GM12878 (cell line): ENCODE results near the gene SURF6.

Source experiments
- CTCF ChIP-seq, 3 experiments: IDR thresholded peaks in 2 of 3; conservative IDR thresholded peaks in 1 of 3; 2 replicates each; pipeline ENCODE4 v1.5.1; 2011; ENCODE audit warnings: low read depth in 3 of 3, low read length in 3 of 3, mild to moderate bottlenecking in 3 of 3, control low read depth in 2 of 3, moderate library complexity in 2 of 3, inconsistent platforms in 1 of 3, mixed read lengths in 1 of 3; ENCODE audit not compliant: control insufficient read depth in 2 of 3, insufficient read depth in 1 of 3; ENCODE audit errors: extremely low read depth in 1 of 3
- ESRRA ChIP-seq: IDR thresholded peaks from 2 replicates; pipeline ENCODE4 v1.6.1; 2012; ENCODE audit warnings: mild to moderate bottlenecking, low read length, improper control_type of control experiment
- GATAD2B ChIP-seq: fragments of 450-650 bp; conservative IDR thresholded peaks from 2 replicates; pipeline ENCODE4 v1.6.1; 2017; ENCODE audit warnings: low read depth, mild to moderate bottlenecking, moderate library complexity
- KDM1A ChIP-seq: fragments of 200-600 bp; sonication (generic); IDR thresholded peaks from 2 replicates; pipeline ENCODE4 v1.6.1; 2016; ENCODE audit warnings: borderline replicate concordance
- MXI1 ChIP-seq: fragments of 150-350 bp; IDR thresholded peaks from 2 replicates; pipeline ENCODE4 v1.6.1; 2011; ENCODE audit warnings: low read depth, mild to moderate bottlenecking, inconsistent platforms, low read length, improper control_type of control experiment
- PBX3 ChIP-seq: IDR thresholded peaks from 2 replicates; pipeline ENCODE4 v1.6.1; 2011; ENCODE audit warnings: mild to moderate bottlenecking, low read depth, low read length, moderate library complexity; ENCODE audit not compliant: insufficient replicate concordance
- POLR2AphosphoS5 ChIP-seq: IDR thresholded peaks from 2 replicates; pipeline ENCODE4 v1.6.1; 2011; ENCODE audit warnings: mild to moderate bottlenecking, low read length, inconsistent platforms
- RAD21 ChIP-seq: IDR thresholded peaks from 2 replicates; pipeline ENCODE4 v1.6.1; 2011; ENCODE audit warnings: mild to moderate bottlenecking, low read depth, low read length, moderate library complexity; ENCODE audit not compliant: insufficient read depth
- TAF1 ChIP-seq: IDR thresholded peaks from 2 replicates; pipeline ENCODE4 v1.6.1; 2011; ENCODE audit warnings: mild to moderate bottlenecking, low read depth, low read length, borderline replicate concordance

- TF ChIP-seq GATAD2B (peak; percentile 39), ESRRA (no peak), CTCF (IDR thresholded peaks at IDR 0.05 in 2 of 3, conservative IDR thresholded peaks at IDR 0.05 in 1 of 3; ENCODE audit: control insufficient read depth in 2 of 3, extremely low read depth in 1 of 3, insufficient read depth in 1 of 3, low read depth in 3 of 3, low read length in 3 of 3) (no peak), POLR2AphosphoS5 (peak; percentile 100), RAD21 (no peak), PBX3 (peak; percentile 40), KDM1A (no peak), MXI1 (peak; percentile 80; the same call in 1 of the 2 replicates), TAF1 (peak; percentile 100)
These were observed 12.2 kb upstream of the SURF6 start, which contains the start of the genes MED22 and RPL7A for GRCh38 chr9:133347985-133348717.
